Brain pericyte (primary cell): ENCODE data around the gene ATAD1.

Source experiments
- DNase-seq: peaks from one replicate; pipeline ENCODE4 v3.0.0-alpha.2; 2012; ENCODE audit warnings: low read depth, low spot score

The ATAD1 gene

GRCh38 chr10:87715552-87716347 lies 102.3 kb downstream of the ATAD1 start:
- DNase-seq, result no peak

- no peak for DNase-seq
These were observed 104.3 kb downstream of the ATAD1 start for GRCh38 chr10:87713707-87714106.

GRCh38 chr10:87712913-87713616 lies 105.0 kb downstream of the ATAD1 start:
- no peak for DNase-seq

- DNase-seq, result no peak
These were observed 110.8 kb downstream of the ATAD1 start for GRCh38 chr10:87707254-87707653.

GRCh38 chr10:87706731-87707130 lies 111.3 kb downstream of the ATAD1 start:
- DNase-seq, result no peak

- no peak for DNase-seq
These were observed 112.7 kb downstream of the ATAD1 start for GRCh38 chr10:87705339-87705738.

- no peak for DNase-seq
These were observed 114.3 kb downstream of the ATAD1 start for GRCh38 chr10:87703771-87704170.

GRCh38 chr10:87702973-87703294 lies 115.1 kb downstream of the ATAD1 start:
- no peak for DNase-seq

GRCh38 chr10:87702260-87702972 lies 115.6 kb downstream of the ATAD1 start:
- DNase-seq, result no peak
